8988T (cell line): Measurements from ENCODE around the gene APEX2.
"Not testable (repeated sequence)": the region's sequence is repeated elsewhere in the genome, so short reads cannot be mapped to it uniquely, and the experiment has no call there.

Source experiments
- DNase-seq: peaks from one replicate; pipeline ENCODE4 v3.0.0; 2011

The APEX2 gene

GRCh38 chrX:55011294-55011693 lies 11.1 kb downstream of the APEX2 start:
- no peak for DNase-seq

- DNase-seq: no peak
Measured at GRCh38 chrX:55014897-55015299, 14.7 kb downstream of the APEX2 start.

GRCh38 chrX:55026143-55026542 lies 26.0 kb downstream of the APEX2 start:
- no peak for DNase-seq

GRCh38 chrX:55026840-55027239 lies 26.7 kb downstream of the APEX2 start:
- no peak for DNase-seq

- DNase-seq: no peak
Measured at GRCh38 chrX:55028040-55028439, 27.9 kb downstream of the APEX2 start.

GRCh38 chrX:55028611-55029010 lies 28.4 kb downstream of the APEX2 start:
- no peak for DNase-seq

GRCh38 chrX:55029291-55029690 lies 29.1 kb downstream of the APEX2 start:
- no peak for DNase-seq

- DNase-seq: no peak
Measured at GRCh38 chrX:55030271-55031205, 30.4 kb downstream of the APEX2 start, which contains the start of gene ALAS2. ALAS2 (minus strand) TSS chrX:55030977; CDS start chrX:55026000, 4,977 bp downstream.

- DNase-seq: no peak
Measured at GRCh38 chrX:55033429-55033828, 33.3 kb downstream of the APEX2 start.

- no peak for DNase-seq
Measured at GRCh38 chrX:55039471-55039870, 39.3 kb downstream of the APEX2 start.

- DNase-seq: no peak
Measured at GRCh38 chrX:55041514-55041913, 41.4 kb downstream of the APEX2 start.

- DNase-seq: not testable (repeated sequence)
Measured at GRCh38 chrX:55050599-55050998, 50.4 kb downstream of the APEX2 start.

- no peak for DNase-seq
Measured at GRCh38 chrX:55056820-55057674, 56.9 kb downstream of the APEX2 start.

GRCh38 chrX:55057675-55058249 lies 57.6 kb downstream of the APEX2 start:
- no peak for DNase-seq
